Measurements from ENCODE around the gene ASL. TPM values are rescaled to one million over a fixed set of nuclear protein-coding genes. Genes with fewer than 3 reads are reported as not detected.
A peak's percentile ranks its signal among the peaks of the same experiment; 100 is the strongest.
"Not testable (repeated sequence)": the region's sequence is repeated elsewhere in the genome, so short reads cannot be mapped to it uniquely, and the experiment has no call there.

Gene ASL
- total RNA-seq, 1 donor from 2014 or later: 25.5 TPM

DNA sequence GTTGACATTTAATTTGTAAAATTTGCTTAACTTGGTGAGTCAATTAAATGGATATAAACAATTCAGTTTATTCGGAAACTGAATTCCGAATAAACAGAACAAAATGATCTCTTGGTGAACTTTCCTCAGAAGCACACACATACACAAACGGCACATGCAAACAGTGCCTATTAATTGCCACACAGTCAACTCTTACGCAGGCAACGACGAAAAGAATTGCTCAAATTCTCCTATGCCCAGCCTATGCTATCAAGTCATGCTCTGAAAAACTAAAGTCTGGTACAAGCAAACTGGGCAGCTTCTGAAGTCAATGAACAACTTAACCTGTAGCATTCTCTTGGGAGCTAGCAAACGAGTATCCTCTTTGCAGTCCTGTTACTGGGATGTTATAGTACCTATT lies 38.8 kb upstream of the ASL start:
- no peaks in the 10 kb centered on the region for H3K27me3 Mint-ChIP-seq (ENCODE audit: low read depth)
- no peaks in the 10 kb centered on the region for H3K36me3 Mint-ChIP-seq (ENCODE audit: low read depth)
- no peaks in the 10 kb centered on the region for H3K4me1 Mint-ChIP-seq (ENCODE audit: low read depth)
- H3K4me3 Mint-ChIP-seq (ENCODE audit: unreplicated experiment): no peak overlapping the region
- TF ChIP-seq CTCF (IDR thresholded peaks at IDR 0.05): no peak
- H3K27ac Mint-ChIP-seq (ENCODE audit: unreplicated experiment): no peak overlapping the region
- DNase-seq (ENCODE audit: low spot score): no peak
- no peaks in the 10 kb centered on the region for H3K9me3 Mint-ChIP-seq (ENCODE audit: low read depth)

GRCh38 chr7:66039094-66039670 lies 36.4 kb upstream of the ASL start:
- no peak overlapping the region for H3K4me3 Mint-ChIP-seq (ENCODE audit: unreplicated experiment)
- H3K27ac Mint-ChIP-seq (ENCODE audit: unreplicated experiment): no peak overlapping the region
- H3K9me3 Mint-ChIP-seq (ENCODE audit: low read depth): no peaks in the 10 kb centered on the region
- no peaks in the 10 kb centered on the region for H3K36me3 Mint-ChIP-seq (ENCODE audit: low read depth)
- no peak for TF ChIP-seq CTCF (IDR thresholded peaks at IDR 0.05)
- no peak for DNase-seq (ENCODE audit: low spot score)
- H3K4me1 Mint-ChIP-seq (ENCODE audit: low read depth): no peaks in the 10 kb centered on the region
- no peaks in the 10 kb centered on the region for H3K27me3 Mint-ChIP-seq (ENCODE audit: low read depth)

- no peak for TF ChIP-seq CTCF (IDR thresholded peaks at IDR 0.05)
- no peaks in the 10 kb centered on the region for H3K36me3 Mint-ChIP-seq (ENCODE audit: low read depth)
- DNase-seq (ENCODE audit: low spot score): no peak
- peaks cover 3% of the 10 kb centered on the region for H3K9me3 Mint-ChIP-seq (ENCODE audit: low read depth)
- H3K27ac Mint-ChIP-seq (ENCODE audit: unreplicated experiment): no peak overlapping the region
- peaks cover 4% of the 10 kb centered on the region for H3K4me1 Mint-ChIP-seq (ENCODE audit: low read depth)
- no peaks in the 10 kb centered on the region for H3K27me3 Mint-ChIP-seq (ENCODE audit: low read depth)
- H3K4me3 Mint-ChIP-seq (ENCODE audit: unreplicated experiment): no peak overlapping the region
Measured at GRCh38 chr7:66043681-66044497, 31.7 kb upstream of the ASL start.

DNA sequence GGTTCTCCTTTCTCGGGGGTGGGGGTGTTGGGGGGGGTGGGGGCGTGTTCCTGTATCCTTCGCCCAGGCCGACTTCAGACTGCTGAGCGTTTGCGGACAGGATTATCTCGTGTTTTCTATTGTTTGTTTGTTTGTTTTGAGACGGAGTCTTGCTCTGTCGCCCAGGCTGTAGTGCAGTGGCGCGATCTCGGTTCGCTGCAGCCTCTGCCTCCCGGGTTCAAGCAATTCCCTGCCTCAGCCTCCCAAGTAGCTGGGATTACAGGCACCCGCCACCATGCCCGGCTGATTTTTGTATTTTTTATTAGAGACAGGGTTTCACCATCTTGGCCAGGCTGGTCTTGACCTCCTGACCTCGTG lies 31.1 kb upstream of the ASL start:
- not testable (repeated sequence) for H3K4me3 Mint-ChIP-seq (ENCODE audit: unreplicated experiment); H3K36me3 Mint-ChIP-seq (ENCODE audit: low read depth); H3K27ac Mint-ChIP-seq (ENCODE audit: unreplicated experiment); DNase-seq (ENCODE audit: low spot score); H3K9me3 Mint-ChIP-seq (ENCODE audit: low read depth); H3K27me3 Mint-ChIP-seq (ENCODE audit: low read depth); H3K4me1 Mint-ChIP-seq (ENCODE audit: low read depth)

DNA sequence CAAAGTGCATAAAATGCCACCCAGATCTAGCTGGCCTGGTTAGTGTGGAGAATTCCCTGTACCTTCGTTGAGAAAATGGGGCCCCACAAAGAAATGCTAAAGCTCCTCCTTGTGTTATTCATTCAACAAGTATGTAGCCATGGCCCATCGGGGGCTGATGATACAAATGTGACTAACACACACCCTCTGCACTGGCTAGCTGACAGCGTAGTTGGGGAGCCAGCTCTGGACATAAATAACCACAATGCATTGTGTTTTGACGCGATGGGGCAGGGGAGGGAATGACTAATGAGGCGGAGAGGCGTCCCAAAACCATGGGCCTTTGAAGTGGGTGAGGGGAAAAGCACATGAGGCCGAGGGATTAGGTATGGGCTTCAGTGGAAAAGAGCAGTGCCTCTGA lies 28.2 kb upstream of the ASL start:
- H3K36me3 Mint-ChIP-seq (ENCODE audit: low read depth): no peaks in the 10 kb centered on the region
- H3K9me3 Mint-ChIP-seq (ENCODE audit: low read depth): peaks cover 3% of the 10 kb centered on the region
- H3K4me3 Mint-ChIP-seq (ENCODE audit: unreplicated experiment): no peak overlapping the region
- DNase-seq (ENCODE audit: low spot score): no peak
- H3K27ac Mint-ChIP-seq (ENCODE audit: unreplicated experiment): peak overlapping the region; percentile 37
- TF ChIP-seq CTCF (IDR thresholded peaks at IDR 0.05): no peak
- H3K4me1 Mint-ChIP-seq (ENCODE audit: low read depth): peaks cover 14% of the 10 kb centered on the region
- no peaks in the 10 kb centered on the region for H3K27me3 Mint-ChIP-seq (ENCODE audit: low read depth)

GRCh38 chr7:66049886-66050285 lies 25.7 kb upstream of the ASL start:
- H3K27ac Mint-ChIP-seq (ENCODE audit: unreplicated experiment); H3K4me3 Mint-ChIP-seq (ENCODE audit: unreplicated experiment); H3K36me3 Mint-ChIP-seq (ENCODE audit: low read depth); H3K9me3 Mint-ChIP-seq (ENCODE audit: low read depth); DNase-seq (ENCODE audit: low spot score); H3K27me3 Mint-ChIP-seq (ENCODE audit: low read depth): not testable (repeated sequence)
- TF ChIP-seq CTCF (IDR thresholded peaks at IDR 0.05): peak; percentile 41
- peaks cover 14% of the 10 kb centered on the region for H3K4me1 Mint-ChIP-seq (ENCODE audit: low read depth)

All from chondrocyte (in vitro differentiated cells).